ENCODE measurements around the gene GNB1.
"Not testable (repeated sequence)": the region's sequence is repeated elsewhere in the genome, so short reads cannot be mapped to it uniquely, and the experiment has no call there.

GNB1 gene

DNA sequence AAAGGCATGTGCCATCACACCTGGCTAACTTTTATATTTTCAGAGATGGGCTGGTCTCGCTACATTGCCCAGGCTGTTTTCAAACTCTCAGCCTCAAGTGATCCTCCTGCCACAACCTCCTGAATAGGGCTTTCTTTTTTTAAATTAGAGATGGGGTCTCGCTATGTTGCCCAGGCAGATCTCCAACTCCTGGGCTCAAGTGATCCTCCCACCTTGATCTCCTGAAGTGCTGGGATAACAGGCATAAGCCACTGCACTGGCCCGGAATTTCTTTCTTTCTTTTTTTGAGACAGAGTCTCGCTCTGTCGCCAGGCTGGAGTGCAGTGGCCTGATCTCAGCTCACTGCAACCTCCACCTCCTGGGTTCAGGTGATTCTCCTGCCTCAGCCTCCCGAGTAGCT lies 34.7 kb downstream of the GNB1 start:
- not testable (repeated sequence) for DNase-seq

DNA sequence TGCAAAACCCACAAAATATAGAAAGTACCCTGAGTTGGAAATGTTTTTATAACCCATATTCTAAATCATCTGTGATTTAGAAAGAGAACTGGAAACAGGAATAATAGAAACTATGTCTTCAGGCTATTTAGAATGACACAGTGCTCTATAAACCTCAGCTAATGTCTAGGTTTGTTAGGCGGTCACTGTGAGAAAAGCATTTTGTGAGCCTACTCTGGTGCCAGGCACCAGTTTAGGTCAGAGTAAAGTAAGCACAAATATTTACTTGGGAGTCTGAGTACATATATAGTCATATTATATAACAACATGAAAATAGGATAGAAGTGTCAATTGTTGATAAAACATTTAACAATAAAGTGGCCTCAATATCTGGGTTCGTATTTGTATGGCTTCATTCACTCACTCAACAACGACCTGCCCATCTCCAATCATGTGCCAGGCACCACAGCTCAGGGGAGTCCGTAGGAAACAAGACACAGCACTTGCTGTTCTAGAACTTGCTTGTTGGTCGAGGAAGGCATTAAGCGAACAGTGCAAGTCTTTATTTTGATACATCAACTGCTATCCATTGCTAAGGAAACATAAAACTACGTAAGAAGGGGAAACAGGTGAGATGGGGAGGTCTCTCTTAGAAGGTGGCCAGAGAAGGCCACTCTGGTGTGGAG lies 37.2 kb downstream of the GNB1 start:
- no peak for DNase-seq

DNA sequence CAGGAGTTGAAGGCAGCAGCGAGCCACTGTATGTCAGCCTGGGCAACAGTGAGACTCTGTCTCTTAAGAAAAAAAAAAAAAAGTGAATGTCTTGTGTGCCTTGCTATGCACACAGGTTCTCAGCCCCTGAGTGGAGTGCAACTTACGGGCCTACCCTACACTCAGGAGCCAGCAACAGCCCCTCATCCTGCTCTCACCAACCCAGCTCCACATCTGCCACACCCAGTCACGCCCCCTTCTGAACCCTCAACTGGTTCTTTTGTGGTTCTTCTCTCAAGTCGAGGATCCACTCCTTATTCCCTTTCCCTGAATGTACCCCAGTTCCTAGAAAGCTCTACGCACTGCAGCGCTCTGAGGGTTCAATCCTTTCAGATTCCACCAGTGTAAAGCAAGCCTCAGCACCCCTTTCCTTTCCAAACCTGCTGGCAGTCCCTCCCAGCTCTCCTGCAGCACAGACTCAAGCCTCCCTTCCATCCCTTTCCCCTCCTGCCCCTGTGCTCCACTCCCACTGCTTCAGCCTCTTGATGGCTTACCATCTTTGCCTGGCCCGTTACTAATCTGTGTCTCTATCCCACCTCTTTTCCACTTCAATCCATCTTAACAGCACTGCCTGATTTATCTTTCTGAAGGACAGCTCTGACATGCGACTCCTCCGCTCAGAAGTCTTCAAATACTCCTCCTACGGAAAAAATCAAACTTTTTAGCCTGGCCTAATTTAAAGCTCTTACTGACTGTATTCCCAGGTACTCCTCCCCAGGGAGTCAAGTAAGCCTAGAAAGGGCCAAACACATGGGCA lies 38.1 kb downstream of the GNB1 start:
- no peak for DNase-seq

DNA sequence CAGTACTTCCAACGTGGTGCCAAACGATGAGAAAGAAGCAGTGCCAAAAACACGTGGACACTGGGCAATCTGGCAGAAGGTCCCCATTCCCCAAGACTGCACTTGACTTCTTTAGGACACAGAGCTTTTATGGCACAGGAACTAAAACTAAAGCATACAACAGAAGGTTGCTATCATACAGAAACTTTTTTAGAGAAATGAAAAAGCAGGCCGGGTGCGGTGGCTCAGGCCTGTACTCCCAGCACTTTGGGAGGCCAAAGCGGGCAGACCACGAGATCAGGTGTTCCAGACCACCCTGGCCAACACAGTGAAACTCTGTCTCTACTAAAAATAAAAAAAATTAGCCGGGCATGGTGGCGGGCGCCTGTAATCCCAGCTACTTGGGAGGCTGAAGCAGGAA lies 43.0 kb downstream of the GNB1 start:
- no peak for DNase-seq

DNA sequence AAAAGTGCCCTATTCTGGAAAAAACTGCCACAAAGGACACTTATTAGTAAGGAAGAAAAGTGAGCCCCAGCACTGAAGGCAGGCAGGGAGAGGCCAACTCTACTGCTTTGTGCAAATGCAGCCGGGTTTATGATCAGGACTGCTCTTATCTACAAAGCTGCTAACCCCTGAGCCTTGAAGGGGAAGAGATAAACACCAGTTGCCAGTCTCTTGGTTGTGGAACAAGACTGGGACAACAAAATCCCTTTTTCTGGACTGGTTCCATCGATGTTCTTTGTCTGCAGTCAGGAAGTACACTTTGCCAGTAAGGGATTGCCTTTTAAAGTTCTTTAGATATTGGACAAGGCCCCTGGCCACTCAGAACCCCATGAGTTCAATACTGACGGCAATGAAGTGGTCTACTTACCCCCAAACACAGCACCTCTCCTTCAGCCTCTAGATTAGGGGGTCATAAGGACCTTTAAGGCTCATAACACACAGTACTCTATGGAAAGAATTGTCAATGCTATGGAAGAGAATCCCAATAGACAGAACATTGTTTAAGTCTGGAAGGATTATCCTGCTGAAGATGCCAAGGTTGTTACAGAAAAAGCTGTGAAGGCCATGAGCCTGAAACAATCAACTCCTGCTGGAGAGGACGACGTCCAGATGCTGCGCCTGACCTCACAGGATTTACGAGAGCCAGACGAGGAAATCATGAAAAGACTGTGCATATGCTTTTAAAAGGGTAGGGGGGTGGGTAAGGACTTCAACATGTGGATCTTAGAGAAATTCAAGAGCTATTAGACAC lies 43.6 kb downstream of the GNB1 start:
- no peak for DNase-seq

DNA sequence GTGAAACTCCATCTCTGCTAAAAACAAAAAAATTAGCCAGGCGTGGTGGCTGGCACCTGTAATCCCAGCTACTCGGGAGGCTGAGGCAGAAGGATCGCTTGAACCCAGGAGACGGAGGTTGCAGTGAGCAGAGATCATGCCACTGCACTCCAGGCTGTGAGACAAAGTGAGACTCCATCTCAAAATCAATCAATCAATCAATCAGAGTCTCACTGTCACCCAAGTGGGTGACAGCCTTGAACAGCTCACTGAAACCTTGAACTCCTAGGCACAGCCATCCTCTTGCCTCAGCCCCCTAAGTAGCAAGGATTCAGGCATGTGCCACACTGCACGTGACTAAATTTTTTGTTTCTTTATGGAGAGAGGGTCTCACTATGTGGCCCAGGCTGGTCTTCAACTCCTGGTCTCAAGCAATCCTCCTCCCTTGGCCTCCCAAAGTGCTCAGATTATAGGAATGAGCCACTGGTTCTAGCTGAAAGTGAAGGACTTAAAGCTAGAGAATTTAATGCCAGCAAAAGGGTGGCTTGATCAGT lies 44.4 kb downstream of the GNB1 start:
- no peak for DNase-seq

DNA sequence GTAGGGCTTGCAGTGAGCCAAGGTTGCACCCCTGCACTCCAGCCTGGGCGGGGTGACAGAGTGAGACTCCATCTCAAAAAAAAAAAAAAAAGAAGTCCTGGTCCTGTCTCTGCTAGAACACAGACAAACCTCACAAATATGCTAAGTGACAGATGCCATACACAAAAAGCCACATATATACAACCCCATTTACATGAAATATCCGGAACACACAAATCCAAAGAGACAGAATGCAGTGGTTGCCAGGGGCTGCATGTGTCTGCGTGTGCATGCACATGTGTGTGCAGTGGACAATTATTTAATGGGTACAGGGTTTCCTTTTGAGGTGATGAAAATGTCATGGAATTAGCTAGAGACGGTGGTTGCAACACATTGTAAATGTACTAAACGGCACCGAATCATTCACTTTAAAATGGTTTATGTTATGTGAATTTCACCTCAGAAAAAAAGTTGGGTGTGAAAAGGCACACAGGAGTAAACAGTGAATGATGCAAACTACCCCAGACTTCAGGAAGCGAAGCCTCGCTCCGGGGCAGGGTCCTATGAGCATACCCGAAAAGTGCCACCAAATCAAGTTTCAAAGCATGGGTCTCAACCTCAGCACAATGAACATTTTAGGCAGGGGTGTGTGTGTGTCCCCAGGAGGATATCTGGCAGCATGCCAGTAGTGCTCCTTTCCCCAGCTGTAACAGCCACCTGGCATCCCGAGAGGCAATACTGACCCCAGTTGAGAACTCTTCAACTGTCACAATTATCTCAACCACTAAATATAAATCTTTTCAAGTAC lies 48.3 kb downstream of the GNB1 start:
- no peak for DNase-seq

DNA sequence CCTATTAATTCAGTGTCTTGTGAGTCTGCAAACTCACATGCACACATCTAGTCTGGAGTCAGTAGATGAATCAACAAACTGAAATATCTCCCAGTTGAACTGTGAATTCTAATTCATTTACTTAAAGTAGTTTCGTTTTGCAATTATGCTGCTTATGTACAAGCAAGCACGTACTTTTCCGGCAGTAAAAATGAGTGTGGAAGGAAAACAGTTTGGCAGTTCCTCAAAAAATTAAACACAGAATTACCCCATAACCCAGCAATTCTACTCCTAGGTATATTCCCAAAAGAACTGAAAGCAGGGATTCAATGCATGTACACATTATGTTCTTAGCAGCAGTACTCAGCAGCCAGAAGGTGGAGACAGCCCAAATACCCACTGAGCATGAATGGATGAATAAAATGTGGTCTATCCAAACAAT lies 49.3 kb downstream of the GNB1 start:
- no peak for DNase-seq

DNA sequence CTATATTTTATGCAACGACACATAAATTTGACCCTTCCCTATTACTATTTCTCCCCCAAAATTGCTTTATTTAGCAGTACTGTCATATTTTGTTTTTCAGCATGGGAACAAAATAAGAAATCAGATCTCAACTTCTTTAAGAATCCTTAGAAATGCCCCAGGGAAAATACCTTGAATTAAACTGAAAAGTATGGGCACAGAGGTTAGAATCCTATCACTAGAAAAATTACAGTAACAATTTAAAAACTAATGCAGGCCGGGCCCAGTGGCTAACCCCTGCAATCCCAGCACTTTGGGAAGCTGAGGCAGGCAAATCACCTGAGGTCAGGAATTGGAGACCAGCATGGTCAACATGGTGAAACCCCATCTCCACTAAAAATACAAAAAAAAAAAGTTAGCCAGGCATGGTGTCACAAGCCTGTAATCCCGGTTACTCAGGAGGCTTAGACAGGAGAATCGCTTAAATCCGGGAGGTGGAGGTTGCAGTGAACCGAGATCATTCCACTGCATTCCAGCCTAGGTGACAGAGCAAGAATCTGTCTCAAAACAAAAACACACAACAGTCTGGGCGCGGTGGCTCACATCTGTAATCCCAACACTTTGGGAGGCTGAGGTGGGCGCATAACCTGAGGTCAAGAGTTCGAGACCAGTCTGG lies 51.4 kb downstream of the GNB1 start:
- no peak for DNase-seq

DNA sequence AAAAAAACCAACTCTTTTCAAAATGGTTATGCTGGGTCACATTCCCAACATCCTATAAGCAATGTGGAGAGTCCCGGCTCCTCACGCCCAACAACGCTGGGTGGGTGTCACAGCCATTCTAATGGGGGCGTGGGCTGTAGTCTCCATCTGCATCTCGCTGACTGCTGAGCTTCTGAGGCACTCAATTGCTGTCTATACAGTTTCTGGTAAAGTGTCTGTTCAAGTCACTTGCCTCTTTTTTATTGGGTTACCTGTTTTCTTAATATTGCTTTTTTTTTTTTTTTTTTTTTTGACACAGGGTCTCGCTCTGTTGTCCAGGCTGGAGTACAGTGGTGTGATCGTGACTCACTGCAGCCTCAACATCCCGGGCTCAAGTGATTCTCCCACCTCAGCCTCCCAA lies 54.8 kb downstream of the GNB1 start:
- no peak for DNase-seq

DNA sequence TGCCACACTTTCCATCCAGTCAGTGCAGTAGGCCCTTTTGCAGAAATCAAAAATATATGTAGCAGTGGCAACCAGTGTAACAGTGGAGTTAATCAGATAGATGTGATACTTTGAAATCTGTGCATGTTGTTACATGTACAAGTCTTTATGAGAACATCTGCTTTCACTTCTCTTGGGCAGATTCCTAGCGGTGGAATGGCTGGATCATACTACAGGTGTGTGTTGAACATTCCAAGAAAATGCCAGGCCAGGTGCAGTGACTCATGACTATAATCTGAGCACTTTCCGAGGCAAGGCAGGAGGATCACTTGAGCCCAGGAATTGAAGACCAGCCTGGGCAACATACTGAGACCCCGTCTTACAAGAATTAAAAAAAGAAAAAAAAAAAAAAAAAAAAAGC lies 55.3 kb downstream of the GNB1 start:
- DNase-seq = no peak

DNA sequence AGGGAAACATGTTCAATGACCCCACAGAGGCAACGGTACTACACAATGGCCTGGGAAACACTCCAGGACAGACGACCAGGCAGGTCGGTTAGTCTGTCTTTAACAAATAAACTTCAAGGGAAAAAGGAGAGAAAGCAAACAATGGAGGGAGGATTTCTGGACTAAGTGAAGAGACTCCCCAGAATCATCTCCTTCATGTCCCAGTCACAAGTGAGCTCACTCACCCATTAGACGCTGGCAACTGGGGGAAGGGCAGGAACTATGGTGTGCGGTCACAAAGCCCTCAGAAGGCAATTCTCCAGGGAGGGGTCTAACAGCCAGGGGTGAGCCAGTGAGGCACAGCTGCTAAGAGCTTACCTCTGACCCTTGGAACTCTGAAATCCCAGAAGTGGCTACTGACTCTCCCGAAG lies 57.0 kb downstream of the GNB1 start:
- DNase-seq = no peak

DNA sequence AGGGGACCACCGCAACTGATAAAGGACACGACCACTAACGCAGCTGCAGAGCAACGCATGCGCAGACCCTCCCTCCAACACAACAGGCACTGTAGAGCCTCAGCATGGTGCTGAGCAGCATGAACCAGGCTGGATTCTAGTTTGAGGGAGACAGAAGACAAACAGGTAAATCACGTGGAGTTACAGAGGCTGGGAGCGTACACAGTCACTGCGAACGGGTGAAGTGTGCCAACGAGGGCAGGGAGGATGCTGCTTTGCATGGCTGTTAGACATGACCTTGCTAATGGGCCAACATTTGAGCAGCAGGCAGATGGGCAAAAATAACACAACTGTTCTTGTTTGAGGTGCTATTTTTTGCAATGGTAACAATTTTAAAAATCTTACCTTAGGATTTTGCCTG lies 57.4 kb downstream of the GNB1 start:
- DNase-seq = no peak

DNA sequence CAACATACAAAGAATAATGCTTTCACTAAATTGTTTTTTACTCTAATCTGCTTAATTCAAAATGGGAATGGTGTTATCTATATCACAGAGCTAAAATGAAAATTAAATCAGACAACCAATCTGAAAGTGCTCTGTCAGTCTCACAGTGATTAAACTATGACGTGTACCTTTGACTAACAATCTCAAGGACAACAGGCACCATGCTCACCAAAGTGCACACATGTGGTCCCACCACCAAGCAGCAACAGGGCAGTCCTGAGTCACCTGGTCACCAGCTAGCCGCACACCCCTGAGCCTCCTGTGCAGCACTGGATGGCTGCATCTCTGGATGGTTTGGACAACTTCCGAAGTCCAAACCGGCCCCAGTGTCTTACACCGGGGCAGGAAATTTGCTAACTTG lies 58.1 kb downstream of the GNB1 start:
- no peak for DNase-seq

DNA sequence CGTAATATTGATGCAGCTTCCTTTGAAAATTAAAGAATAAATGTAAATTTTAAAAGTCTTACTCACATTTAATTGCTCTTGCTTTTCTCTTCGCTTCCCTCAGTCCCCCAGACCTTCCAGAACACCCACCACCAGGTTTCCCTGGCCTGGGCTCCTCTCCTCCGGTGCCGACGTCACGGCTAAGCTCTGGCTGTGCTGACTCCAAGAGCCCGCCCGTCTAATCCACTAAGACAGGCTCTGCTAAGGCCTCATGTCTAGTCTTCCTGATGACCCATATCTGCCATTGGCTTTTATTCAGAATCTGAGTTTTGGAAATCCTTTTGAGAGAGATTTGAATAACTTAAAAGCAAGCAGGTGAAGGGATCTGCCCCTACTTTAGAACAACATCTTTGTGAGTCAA lies 58.7 kb downstream of the GNB1 start:
- DNase-seq = no peak

DNA sequence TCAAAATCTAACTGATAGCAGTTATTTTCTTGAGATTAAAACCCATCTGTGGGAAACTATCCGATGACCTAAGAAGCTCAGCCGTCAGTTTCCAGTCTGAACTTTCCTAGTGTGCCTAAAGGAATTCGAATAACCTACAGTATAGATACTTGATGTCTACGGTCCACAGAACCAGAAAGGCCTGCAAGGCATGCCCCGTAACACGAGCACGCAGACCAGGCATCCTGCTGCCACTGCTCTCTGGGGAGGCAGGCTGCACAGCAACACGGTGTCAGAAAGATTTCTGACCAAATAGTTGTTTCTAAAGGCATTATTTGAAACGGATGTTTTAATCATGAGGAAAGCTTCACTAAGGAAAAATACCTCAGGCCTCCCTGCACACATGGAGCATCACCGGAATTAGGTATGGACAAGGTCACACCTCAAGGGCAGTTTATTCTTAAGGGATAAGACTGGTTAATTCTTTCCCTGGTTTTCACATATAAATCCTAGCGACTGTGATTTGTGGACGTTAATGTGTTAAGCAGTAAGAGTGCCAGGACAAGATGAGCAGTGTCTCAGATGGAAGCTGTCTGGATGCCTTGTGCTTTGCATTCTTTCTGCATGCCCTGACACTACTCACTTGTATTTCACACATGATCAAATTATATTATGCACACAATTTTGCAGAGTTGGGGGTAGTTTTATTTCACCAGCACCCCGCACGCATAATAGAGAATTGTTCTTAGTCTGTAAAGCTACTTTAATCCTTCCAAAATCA lies 63.6 kb downstream of the GNB1 start:
- no peak for DNase-seq

DNA sequence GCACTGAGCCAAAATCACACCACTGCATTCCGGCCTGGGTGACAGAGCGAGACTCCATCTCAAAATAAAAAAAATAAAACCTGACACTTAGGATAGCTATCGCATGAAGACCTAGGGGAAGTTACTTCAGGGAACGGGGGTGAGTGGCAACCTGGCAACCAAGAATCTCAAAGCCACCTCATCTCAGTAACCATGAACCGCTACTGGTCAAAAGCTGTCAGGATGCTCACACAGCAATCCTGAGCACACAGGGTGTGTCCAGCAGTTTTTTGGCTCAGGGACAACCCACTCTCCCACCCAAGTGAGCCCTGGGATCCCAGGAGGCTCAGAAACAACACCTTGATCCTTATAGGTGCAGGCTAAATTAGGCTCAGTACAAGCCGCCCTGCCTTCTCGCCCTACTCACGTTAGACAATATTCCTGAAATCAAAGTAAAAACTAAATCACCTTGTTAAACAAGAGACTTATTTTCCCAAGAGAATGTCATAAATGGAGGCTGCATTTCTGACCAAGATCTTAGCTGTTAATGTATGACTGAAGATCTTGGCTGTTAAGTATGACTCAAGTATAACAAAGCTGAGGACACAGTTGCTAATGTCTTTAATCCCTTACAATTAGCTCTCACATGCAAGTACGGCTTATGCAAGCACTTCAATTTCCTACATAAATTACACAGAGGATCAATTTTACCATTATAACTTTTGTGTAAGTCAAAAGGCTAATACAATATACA lies 64.4 kb downstream of the GNB1 start:
- DNase-seq = no peak

DNA sequence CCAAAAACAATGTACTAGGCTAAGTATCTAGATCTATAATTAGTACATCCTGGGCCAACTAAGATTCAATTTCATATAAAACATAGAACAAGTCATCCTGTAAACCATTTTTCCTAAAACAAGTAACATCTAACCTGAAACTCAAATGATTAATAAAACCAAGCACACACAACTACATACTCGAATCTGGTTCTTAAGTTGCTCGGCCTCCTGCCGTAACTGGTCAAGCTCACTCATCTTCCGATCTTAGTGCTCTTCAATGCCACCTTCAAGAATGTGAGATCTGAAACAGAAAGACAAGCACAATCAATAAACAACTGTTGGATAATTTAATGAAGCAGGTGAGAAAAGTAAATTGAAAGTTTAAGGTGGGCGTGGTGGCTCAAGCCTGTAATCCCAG lies 65.7 kb downstream of the GNB1 start:
- DNase-seq = no peak

DNA sequence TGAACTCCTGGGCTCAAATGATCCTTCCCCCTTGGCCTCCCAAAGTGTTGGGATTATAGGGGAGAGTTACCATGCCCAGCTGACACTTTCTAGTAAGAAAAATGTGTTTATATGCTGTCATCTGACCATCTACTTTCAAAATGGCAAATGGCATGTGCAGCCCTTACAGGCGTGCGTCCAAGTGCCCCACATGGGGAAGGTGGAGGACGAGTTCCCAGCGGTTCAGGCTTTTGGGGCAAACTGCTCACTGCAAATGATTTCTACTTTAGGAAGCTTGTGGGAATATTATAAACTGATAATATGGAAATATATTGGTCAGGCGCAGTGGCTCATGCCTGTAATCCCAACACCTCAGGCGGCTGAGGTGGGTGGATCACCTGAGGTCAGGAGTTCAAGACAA lies 71.1 kb downstream of the GNB1 start:
- DNase-seq = no peak

DNA sequence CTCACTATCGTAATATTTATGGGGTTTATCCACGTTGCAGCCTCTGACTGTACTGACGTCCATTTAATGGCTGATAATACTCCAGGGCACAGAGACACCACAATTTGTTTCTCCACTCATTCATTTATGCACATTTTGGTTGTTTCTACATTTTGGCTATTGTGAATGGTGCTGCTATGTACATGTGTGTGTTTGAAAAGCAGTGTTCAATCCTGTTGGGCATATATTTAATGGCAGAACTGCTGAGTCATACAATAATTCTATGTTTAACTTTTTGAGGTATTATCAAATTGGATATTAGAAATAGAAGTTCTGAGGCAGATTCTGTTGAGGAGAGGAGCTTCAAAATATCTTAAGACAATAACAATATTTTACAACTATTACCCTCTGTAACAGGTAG lies 73.7 kb downstream of the GNB1 start:
- DNase-seq = no peak

All from 8988T (cell line).